K562 (cell line): ENCODE measurements around the gene RIT2.
"Not testable (repeated sequence)": the region's sequence is repeated elsewhere in the genome, so short reads cannot be mapped to it uniquely, and the experiment has no call there.

ENCODE experiments used
- POLR2AphosphoS5 ChIP-seq: IDR thresholded peaks from 2 replicates; pipeline ENCODE4 v1.6.1; 2011; ENCODE audit warnings: mild to moderate bottlenecking, low read depth, low read length, moderate library complexity; ENCODE audit not compliant: control insufficient read depth, insufficient read depth
- RBM39 ChIP-seq: fragments of 200-400 bp; formaldehyde crosslinking; optimal IDR thresholded peaks from 2 replicates; pipeline ENCODE3; 2018; ENCODE audit warnings: low read depth, low read length
- TBL1XR1 ChIP-seq, 2 experiments: IDR thresholded peaks; 2 replicates each; pipeline ENCODE4 v1.6.1; 2012; ENCODE audit warnings: improper control_type of control experiment in 2 of 2, low read length in 2 of 2, mild to moderate bottlenecking in 1 of 2
- TBP ChIP-seq: optimal IDR thresholded peaks from 2 replicates; pipeline ENCODE3; 2011; ENCODE audit warnings: low read depth, low read length, improper control_type of control experiment
- TEAD4 ChIP-seq, 2 experiments: sonication (generic) in 1 of 2; formaldehyde crosslinking in 1 of 2; IDR thresholded peaks; 2 replicates each; pipeline versions ENCODE4 v1.6.1 to v1.8.0; 2012 to 2022; ENCODE audit warnings: borderline replicate concordance in 1 of 2, inconsistent platforms in 1 of 2, low read length in 1 of 2, mild to moderate bottlenecking in 1 of 2, missing genetic modification reagents in 1 of 2
- THRA ChIP-seq: fragments of 450-650 bp; IDR thresholded peaks from 2 replicates; pipeline ENCODE4 v1.6.1; 2017; ENCODE audit warnings: mild to moderate bottlenecking, moderate library complexity
- YBX1 ChIP-seq: fragments of 450-650 bp; IDR thresholded peaks from 2 replicates; pipeline ENCODE4 v1.7.1; 2016; ENCODE audit warnings: mild to moderate bottlenecking
- ZNF224 ChIP-seq: sonication (generic); formaldehyde crosslinking; IDR thresholded peaks from 2 replicates; pipeline ENCODE4 v1.8.0; 2022; ENCODE audit warnings: mild to moderate bottlenecking, missing genetic modification reagents
- ZNF354B ChIP-seq: fragments of 250-450 bp; sonication (Bioruptor Pico); IDR thresholded peaks from 2 replicates; pipeline ENCODE4 v1.4.0; 2020

DNA sequence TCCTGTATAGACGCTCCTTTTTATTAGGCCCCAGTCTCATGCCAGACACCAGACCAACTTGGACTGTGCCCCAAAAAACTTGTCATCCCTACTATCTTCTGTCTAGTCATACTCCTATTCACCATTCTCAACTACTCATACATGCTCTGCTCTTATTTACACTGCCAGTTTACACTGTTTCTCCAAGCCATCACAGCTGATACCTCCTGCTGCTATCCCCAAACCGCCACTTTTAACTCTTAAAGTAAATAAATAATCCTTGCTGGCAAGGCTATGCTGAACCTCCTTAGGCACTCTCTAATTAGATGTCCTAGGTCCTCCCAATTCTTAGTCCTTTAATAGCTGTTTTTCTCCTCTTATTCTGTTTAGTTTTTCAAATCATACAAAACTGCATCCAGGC lies 374.2 kb downstream of the RIT2 start:
- not testable (repeated sequence) for TF ChIP-seq TEAD4 (IDR thresholded peaks at IDR 0.05; ENCODE audit: low read length); TEAD4 (CRISPR knock-in tag; IDR thresholded peaks at IDR 0.05; ENCODE audit: borderline replicate concordance); POLR2AphosphoS5; RBM39; TBP; TBL1XR1 (IDR thresholded peaks at IDR 0.05; ENCODE audit: low read length in 2 of 2); THRA; ZNF354B (CRISPR knock-in tag); YBX1; ZNF224
